Activated T-helper 9 cell treated with anti-CD3 and anti-CD28 coated beads, Interleukin-2, amount 50 U/mL, for 16 hours (primary cell): ENCODE results near the gene GTPBP3.

Experiments
- DNase-seq: peaks from one replicate; pipeline ENCODE4 v3.0.0-alpha.2; 2020; ENCODE audit warnings: low read depth

Gene GTPBP3

GRCh38 chr19:17309198-17309964 lies 28.0 kb upstream of the GTPBP3 start, which contains the start of gene DDA1:
DDA1 (plus strand) TSS chr19:17309563; CDS start chr19:17309655, 92 bp downstream.
- peak; percentile 99 for DNase-seq

DNA sequence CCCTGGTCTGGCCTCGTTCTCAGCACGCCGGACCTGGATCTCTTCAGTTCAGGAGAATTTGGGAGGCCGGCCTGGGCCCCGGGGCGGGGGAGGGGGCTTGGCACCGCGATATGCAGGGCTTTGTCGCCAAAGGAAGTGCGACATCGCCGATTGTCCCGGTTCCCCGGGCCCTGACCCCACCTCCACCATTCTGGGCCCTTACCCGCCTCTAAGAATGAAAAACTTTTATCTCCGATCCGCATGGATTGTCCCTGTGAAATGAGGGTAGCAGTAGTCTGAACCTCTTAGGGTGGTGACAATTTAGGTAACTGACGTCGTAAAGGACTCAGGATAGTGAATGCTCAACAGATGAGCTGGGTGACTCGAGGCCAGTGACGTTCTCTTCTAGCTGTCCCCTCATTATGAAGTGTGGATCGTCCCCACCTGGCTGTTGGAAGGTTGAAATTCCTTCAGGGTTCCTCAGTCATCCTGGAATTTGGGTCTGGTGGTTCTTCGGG lies 27.3 kb upstream of the GTPBP3 start:
- DNase-seq: no peak

DNA sequence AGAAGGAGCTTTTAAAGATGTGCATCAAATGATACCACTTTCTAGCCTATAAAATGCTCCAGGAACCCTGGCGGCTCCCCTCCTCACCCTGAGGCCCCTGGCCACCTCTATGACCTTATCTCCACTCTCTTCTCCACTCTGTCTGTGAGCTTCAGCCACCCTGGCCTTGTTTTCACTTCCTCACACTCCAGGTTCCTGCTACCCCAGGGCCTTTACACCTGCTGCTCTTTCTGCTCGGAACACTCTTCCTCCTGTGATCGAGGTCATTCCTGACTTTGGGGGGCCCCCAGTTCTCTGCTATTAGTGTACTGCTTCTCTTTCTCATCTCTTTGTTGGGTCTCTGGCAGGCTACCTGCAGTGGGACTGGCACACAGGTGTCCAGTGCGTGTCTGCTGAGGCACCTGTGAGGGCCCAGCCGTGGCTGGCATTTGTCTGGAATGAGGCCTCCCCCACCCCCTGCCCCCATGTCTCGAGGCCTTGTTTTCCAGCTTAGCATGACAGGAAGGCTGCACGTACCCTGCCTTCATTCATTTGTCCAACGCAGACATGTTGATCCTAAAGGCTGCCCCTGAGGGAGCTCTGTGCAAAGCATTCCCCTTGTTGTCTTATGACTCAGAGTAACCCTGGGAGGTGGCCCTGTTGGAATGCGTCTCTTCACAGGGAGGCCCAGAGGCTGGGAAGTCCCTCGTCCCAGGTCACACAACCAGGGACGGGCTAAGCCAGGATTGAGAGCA lies 25.7 kb upstream of the GTPBP3 start:
- no peak for DNase-seq

DNA sequence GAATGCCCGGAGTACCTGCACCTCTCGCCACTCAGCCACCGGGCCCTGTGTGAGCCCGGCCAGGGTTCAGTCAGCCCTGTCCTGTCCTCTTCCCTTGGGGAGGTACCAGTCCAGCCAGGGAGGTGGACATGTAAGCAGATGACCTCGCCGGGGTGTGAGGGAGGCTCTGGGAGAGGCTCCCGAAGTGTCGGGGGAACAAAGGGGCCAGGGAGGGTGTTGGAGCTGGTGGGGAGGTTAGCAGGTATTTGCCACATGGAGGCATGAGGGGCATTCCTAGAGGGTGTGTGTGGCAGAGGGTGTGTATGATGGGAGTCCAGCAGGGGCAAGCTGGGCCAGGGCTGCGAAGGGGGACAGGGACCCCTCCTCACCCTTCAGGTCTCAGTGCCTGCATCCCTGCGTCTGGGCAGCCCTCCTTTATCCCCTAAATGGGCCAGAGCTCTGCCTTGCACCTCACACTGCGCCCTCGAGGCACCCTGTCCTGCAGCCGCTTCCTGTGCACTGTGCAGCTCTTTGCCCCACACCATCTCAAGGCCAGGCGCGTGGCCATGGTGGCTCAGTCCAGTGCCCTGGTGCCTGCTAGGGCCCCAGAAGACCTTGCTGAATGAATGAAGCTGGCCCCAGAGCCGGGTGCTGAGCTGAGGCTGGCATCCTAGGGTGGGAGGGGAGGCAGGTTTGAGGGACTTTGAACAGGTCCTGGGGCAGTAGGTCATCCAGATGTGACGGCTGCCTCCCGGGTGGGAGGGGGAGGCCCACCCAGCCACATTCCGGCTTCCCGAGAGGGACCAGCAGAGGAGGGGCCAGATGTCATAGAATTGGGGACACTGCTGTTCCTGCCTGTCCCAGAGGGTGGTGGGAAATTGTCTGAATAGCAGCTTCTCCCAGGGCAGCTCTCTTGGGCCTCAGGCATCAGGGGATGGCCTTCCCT lies 24.9 kb upstream of the GTPBP3 start:
- no peak for DNase-seq

- DNase-seq: no peak
Measured at GRCh38 chr19:17314007-17314593, 23.3 kb upstream of the GTPBP3 start.

DNA sequence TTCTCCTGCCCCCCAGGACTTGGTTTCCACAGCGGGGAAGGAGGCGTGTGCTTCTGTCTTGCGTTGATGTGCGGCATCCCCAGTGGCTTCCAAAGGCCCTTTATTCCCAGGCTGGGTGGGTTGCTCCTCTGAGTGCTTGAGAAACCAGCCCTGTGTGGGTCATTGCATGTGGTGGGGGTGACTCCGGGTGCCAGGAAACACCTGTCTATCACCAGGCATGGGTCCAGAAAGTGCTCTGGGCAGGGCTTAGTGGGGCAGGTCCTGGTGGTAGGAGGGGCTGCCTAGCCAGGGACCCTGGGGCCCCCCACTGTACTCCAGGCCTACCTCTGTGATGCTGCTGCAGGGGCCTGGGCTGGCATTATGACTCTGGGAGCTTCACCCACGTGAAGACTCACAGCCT lies 18.4 kb upstream of the GTPBP3 start:
- DNase-seq: no peak

- no peak for DNase-seq
Measured at GRCh38 chr19:17319473-17320238, 17.7 kb upstream of the GTPBP3 start.

GRCh38 chr19:17320435-17320834 lies 16.9 kb upstream of the GTPBP3 start:
- no peak for DNase-seq

DNA sequence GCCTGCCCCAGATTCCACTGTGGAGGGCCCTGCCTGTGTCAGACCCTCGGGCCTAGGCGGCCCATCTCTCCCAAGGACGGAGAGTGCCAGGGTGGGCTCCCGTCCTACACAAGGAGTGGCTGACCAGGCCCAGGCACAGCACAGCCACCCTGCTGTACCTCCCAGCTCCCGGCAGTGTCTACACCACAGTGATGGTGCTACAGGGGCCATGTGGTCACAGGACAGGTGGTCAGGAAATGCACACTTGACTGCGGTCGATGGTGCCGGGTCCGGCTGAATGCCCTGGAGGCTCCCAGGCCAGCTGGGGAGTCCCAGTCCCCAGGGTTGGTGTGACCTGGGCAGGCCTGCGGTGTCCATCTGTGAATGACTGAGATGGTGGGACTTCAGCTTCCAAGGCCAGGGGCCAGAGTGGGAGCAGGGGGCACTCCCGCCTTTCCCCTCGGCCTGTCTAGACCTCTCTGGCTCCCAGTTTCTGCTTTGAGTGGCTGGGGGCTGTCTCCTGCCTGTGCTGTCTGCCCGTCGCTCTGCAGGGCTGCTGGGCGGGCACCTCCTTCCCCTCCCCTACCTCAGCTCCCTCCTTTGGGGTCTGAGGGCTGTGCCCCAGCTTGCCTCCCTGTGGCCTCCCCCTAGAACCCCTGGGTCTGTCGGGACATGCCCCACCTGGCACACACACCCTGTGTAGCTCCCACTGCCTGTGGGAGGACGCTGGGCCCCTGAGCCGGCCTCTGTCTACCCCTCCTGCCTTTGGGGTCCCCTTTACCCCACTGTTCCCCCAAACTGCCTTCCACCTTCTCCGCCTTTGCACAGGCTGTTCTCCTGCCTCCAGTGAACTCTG lies 15.5 kb upstream of the GTPBP3 start:
- no peak for DNase-seq

DNA sequence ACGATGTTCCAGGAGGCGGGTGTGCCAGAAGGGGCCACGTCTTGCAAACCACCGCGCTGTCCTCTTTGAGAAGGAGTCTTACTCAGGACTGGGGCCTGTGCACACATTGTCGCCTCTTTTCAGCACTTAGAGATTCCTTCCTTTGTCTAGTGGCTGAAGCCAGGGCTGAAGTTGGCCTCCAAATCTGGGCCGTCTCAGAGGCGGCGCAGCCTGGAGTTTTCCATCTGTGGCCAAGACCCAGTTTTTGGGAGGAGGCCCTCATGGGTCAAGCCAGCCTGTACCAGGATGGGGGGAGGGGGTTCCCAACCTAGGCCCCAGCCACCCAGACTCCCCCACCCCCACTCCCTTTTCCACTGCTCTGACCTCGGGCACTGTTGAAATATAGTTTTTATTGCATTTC lies 14.5 kb upstream of the GTPBP3 start:
- no peak for DNase-seq

GRCh38 chr19:17323300-17323963 lies 13.9 kb upstream of the GTPBP3 start:
- DNase-seq: no peak

DNA sequence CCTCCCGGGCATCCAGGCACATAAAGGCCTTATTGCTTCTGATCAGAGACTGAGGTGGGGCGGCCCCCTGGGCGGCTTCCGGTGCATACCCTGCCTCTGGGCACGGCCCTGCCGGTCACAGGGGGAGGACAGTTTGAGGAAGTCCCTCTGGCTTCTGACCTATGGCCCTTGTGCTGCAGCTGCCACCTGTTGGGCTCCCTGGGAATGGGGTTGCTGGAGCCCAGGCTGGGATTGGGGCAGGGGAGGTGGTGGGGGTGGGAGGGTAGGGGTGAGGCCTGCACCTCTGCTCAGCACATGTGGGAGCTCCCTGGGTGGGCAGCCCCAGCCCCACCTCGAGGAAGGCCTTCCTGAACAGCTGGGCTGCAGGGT lies 13.4 kb upstream of the GTPBP3 start:
- DNase-seq: no peak

DNA sequence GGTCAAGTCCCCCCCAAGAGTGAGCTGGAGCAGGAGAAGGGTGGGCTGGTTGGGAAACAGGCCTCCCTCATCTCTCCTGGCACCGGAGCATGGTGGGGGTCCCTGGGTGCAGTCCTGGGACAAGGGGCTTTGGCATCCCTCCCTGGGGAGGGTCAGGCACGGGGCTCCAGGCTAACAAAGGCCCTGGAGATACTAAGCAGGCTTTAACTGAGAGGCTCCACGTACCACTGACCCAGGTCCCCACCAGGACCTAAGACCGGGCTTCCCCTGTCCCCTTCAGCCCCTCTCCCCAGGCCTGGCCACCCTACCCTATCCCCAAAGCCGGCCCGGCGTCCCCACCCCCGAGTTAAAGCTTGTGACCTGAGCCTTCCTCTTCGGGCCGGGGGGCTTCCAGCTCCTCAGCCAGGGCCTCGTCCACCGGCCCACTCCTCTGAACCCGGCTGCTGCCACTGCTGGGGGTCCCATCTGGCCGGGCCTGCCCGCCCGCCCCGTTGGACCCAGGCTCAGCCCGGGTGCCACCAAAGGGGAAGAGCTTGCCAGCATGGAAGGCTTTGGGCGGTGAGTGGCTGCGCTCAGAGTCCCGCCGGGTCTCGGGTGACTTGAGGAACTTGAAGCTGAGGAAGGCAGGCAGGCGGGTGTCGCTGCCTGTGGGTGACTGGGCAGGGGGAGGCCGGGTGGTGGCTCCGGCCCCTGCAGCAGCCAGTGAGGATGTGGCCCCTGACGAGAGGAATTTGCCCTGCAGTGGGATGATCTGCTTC lies 12.8 kb upstream of the GTPBP3 start:
- DNase-seq: no peak

DNA sequence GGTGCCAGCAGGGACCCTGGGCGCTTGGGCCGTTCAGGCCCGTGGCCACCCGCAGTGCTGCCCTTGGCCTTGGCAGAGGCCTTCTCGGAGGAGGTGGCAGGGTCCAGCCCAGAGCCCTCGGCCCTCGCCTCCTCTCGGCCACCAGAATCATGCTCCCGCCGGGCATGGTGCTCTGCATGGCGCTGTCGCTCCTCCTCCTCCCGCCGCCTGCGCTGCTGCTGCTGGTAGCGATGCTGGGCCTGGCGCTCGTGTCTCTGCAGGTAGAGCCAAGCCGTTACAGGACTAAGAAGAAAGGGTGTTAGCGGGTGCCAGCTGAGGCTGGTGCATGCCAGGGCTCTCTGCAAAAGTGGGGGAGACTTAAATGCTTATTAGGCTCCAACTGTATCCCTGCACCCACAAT lies 12.2 kb upstream of the GTPBP3 start:
- no peak for DNase-seq

DNA sequence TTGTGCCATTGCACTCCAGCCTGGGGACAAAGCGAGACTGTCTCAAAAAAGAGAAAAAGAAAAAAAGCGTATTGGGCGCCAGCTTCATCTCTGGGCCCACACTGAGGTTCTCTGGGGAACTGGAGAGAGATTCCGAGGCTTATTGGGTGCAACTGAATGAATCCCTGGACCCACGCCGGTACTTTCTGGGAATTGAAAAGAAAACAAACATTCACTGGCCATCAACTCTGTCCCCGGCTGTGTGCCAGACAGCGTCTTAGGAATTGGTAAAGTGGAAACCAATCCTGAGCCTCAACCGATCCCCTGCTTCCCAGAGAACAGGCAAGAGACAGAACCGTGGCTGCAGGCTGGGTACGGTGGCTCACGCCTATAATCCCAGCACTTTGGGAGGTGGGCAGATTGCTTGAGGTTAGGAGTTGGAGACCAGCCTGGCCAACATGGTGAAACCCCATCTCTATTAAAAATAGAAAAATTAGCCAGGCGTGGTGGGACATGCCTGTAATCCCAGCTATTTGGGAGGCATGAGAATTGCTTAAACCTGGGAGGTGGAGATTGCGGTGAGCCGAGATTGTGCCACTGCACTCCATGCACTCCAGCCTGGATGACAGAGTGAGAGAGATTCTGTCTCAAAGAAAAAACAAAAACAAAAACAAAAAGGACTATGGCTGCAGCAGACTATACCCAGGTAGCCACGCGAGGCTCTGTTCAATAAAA lies 11.3 kb upstream of the GTPBP3 start:
- no peak for DNase-seq

DNA sequence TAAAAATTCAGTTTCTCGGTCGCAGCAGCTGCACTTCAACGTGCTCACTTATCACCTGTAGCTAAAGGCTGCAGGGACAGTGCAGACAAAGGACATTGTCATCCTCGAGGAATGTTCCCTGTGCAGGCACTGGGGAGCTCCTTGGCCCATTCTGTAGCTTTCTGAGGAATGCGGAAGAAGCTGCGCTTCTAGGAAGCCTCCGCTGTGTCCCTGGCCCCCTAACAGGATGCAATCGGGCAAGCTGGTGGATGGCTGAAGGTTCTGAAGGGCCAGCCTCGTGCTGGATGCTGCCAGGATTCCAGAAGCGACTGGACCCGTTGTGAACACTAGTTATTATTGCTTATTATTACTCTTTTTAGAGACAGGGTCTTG lies 10.8 kb upstream of the GTPBP3 start:
- DNase-seq: no peak

DNA sequence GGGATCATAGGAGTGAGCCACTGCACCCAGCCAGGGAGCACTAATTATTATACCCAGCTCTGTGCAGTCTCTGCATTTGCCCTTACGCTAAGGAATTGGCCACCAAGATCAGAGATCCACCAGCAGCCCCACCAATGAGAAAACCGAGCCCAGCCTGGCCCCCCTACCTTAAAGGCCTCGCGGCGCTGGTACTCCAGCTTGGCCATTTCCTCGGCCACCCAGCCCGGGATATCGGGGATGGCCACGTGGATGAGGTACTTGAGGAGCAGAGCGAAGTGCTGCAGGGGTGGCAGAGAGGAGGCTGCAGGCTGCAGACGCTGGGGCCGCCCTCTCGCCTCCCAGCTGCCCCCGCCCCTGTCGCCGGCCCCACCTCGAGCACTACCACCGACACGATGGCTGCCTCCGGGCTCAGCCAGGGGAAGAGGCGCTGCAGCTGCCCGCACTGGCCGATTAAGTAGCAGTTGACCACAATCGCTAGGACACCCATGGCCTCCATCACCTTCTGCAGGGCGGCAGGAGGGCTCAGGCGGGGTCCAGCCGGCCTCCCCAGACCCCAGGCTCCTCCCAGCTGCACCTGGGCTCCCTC lies 10.2 kb upstream of the GTPBP3 start:
- no peak for DNase-seq
